Measurements from ENCODE around the gene PLCB2. TPM values are rescaled to one million over a fixed set of nuclear protein-coding genes. Genes with fewer than 3 reads are reported as not detected.
A peak's percentile ranks its signal among the peaks of the same experiment; 100 is the strongest.

Gene PLCB2
- total and polyA plus RNA-seq, 9 of the 15 experiments (the other 6 are each of a cell fraction or from before 2014, with no cell fraction given) = 0.37 to 12.3 (median 8.0) TPM

DNA sequence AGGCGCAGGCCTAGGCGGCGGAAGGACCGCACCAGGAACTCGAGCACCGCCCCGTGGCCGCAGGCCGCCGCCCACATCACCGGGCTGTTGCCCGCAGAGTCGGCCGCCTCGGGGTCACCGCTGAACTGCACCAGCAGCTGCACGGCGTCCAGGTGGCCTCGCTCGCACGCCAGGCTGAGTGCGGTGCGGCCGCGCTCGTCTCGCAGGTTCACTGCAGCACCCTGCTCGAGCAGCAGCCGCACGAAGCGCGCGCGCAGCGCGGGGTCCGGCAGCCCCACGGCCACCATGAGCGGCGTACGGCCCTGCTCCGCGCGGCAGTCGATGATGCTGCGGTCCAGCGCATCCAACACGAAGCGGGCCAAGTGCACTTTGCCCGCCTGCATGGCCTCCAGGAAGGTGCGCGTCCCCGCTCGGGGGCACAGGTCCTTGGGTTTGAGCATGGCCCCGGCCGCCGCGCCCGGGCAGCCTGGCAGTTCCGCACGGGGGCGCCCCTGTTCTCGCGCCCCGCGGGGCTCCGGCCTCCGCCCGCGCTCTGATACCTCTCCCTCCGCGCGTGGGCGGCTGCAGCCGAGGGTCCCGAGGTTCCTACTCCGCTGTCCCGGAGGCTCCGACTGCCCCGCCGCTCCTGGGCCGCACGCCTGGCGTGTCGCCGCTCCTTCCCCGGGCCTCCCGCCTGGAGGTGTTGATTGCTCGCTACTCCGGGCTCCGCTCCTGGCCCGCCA, 25.4 kb downstream of the PLCB2 start (continued):
- TF ChIP-seq SP2 (IDR thresholded peaks at IDR 0.05; ENCODE audit: extremely low read depth, low read depth, low read length, poor library complexity, severe bottlenecking) = no peak
- TF ChIP-seq GATA2 (CRISPR knock-in tag; IDR thresholded peaks at IDR 0.05) = no peak
- TF ChIP-seq, protein P1, sequence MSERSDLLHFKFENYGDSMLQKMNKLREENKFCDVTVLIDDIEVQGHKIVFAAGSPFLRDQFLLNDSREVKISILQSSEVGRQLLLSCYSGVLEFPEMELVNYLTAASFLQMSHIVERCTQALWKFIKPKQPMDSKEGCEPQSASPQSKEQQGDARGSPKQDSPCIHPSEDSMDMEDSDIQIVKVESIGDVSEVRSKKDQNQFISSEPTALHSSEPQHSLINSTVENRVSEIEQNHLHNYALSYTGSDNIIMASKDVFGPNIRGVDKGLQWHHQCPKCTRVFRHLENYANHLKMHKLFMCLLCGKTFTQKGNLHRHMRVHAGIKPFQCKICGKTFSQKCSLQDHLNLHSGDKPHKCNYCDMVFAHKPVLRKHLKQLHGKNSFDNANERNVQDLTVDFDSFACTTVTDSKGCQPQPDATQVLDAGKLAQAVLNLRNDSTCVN (CRISPR knock-in tag; IDR thresholded peaks at IDR 0.05) = no peak
- no peak for TF ChIP-seq PHF21A (IDR thresholded peaks at IDR 0.05; ENCODE audit: borderline replicate concordance, low read depth)
- no peak for TF ChIP-seq HMBOX1 (IDR thresholded peaks at IDR 0.05)
- no peak for TF ChIP-seq SRSF9 (IDR thresholded peaks at IDR 0.05; ENCODE audit: borderline replicate concordance, low read depth, low read length)
- TF ChIP-seq GATAD2A (IDR thresholded peaks at IDR 0.05) = no peak
- TF ChIP-seq LARP7 (IDR thresholded peaks at IDR 0.05) = no peak
- no peak for TF ChIP-seq SETDB1 (IDR thresholded peaks at IDR 0.05; ENCODE audit: low read length)
- TF ChIP-seq BCOR (IDR thresholded peaks at IDR 0.05) = no peak
- TF ChIP-seq ZNF140 (CRISPR knock-in tag; IDR thresholded peaks at IDR 0.05) = no peak
- TF ChIP-seq SAFB (IDR thresholded peaks at IDR 0.05; ENCODE audit: borderline replicate concordance, low read depth, low read length) = peak; percentile 76; the same call in 1 of the 2 replicates
- no peak for TF ChIP-seq NFIC (IDR thresholded peaks at IDR 0.05)
- TF ChIP-seq, protein P2, sequence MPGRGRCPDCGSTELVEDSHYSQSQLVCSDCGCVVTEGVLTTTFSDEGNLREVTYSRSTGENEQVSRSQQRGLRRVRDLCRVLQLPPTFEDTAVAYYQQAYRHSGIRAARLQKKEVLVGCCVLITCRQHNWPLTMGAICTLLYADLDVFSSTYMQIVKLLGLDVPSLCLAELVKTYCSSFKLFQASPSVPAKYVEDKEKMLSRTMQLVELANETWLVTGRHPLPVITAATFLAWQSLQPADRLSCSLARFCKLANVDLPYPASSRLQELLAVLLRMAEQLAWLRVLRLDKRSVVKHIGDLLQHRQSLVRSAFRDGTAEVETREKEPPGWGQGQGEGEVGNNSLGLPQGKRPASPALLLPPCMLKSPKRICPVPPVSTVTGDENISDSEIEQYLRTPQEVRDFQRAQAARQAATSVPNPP (IDR thresholded peaks at IDR 0.05; ENCODE audit: borderline replicate concordance, insufficient read depth, insufficient read length) = no peak
- no peak for TF ChIP-seq KDM4B (IDR thresholded peaks at IDR 0.05; ENCODE audit: borderline replicate concordance in 2 of 2, low read depth in 1 of 2)
- no peak for TF ChIP-seq ZNF311 (CRISPR knock-in tag; IDR thresholded peaks at IDR 0.05)
- no peak for TF ChIP-seq SAFB2 (IDR thresholded peaks at IDR 0.05; ENCODE audit: borderline replicate concordance, low read depth, low read length, severe bottlenecking)
- no peak for TF ChIP-seq ID3 (CRISPR knock-in tag; IDR thresholded peaks at IDR 0.05)
- TF ChIP-seq ID3 (tag; IDR thresholded peaks at IDR 0.05) = peak; percentile 73; the same call in 1 of the 2 replicates
- TF ChIP-seq SMAD4 (CRISPR knock-in tag; conservative IDR thresholded peaks at IDR 0.05) = no peak; the same call in none of the 2 replicates
- TF ChIP-seq NFATC3 (IDR thresholded peaks at IDR 0.05) = no peak
- TF ChIP-seq POLR2H (tag; IDR thresholded peaks at IDR 0.05; ENCODE audit: low read depth) = no peak
- TF ChIP-seq NCOR1 (IDR thresholded peaks at IDR 0.05) = no peak
- TF ChIP-seq GMEB1 (CRISPR knock-in tag; IDR thresholded peaks at IDR 0.05) = 0 out of 2 replicates have a peak, but pooled peaks have one; percentile 32
